ENCODE data around the gene LDHA. TPM values are rescaled to one million over a fixed set of nuclear protein-coding genes. Genes with fewer than 3 reads are reported as not detected.
A peak's percentile ranks its signal among the peaks of the same experiment; 100 is the strongest.

The LDHA gene
- polyA plus RNA-seq, 1 donor (not counting 4 experiments of a cell fraction or from before 2014, with no cell fraction given): 3,668 TPM

DNA sequence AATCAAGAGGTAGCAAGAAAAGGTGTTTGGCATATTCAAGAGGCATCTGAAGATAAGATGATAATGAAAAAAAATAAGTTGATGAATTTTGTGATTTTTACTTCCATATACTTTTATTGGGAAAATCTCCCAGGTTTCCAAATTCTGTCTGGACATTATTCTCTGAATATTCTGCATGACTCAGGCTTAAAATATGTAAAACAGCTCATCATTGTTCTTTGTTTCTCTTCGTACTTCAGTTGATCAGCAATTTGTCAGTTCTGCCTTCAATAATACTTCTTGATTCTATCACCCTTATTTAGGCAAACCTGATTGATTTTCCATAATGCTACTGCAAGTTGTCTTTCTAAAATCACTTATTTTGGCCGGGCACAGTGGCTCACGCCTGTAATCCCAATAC, 41.8 kb upstream of the LDHA start:
- no peak overlapping the region for H2AFZ ChIP-seq (ENCODE audit: control insufficient read depth, low read length)
- dilution Hi-C loops (cut with MboI; ENCODE audit: extremely low pct_ligation_motif_present, low sequenced_read_pairs): no loop called here
- FAIRE-seq (peak; percentile 39), DNase-seq (ENCODE audit: low read depth, low spot score) (no peak)
- H3K79me2 ChIP-seq (ENCODE audit: control insufficient read depth, insufficient read depth, low read length): no peaks in the 10 kb centered on the region
- H3K9me3 ChIP-seq (ENCODE audit: control insufficient read depth, low read depth, low read length): no peaks in the 10 kb centered on the region
- no peaks in the 10 kb centered on the region for H3K9me1 ChIP-seq (ENCODE audit: control insufficient read depth, extremely low read depth, insufficient read depth, low read length)
- H3K9ac ChIP-seq (ENCODE audit: control insufficient read depth, extremely low read depth, insufficient read depth, low read length): no peak overlapping the region
- H3K4me3 ChIP-seq (ENCODE audit: control insufficient read depth in 2 of 3, extremely low read depth in 1 of 3, insufficient read depth in 2 of 3, low read depth in 1 of 3, low read length in 3 of 3): no peak overlapping the region
- H3K27ac ChIP-seq (ENCODE audit: control insufficient read depth, insufficient read depth, low read length): no peak overlapping the region
- no peaks in the 10 kb centered on the region for H3K27me3 ChIP-seq (ENCODE audit: control insufficient read depth, extremely low read depth, insufficient read depth, low read length)
- H4K20me1 ChIP-seq (ENCODE audit: control insufficient read depth, extremely low read depth, insufficient read depth, low read length): no peaks in the 10 kb centered on the region
- peaks cover 15 to 19% of the 10 kb centered on the region in 2 experiments for H3K36me3 ChIP-seq (ENCODE audit: control insufficient read depth in 2 of 2, extremely low read depth in 1 of 2, insufficient read depth in 2 of 2, low read length in 2 of 2)
- peaks cover 16% of the 10 kb centered on the region for H3K4me1 ChIP-seq (ENCODE audit: control insufficient read depth, extremely low read depth, insufficient read depth, low read length)
- no peak for TF ChIP-seq EZH2 (IDR thresholded peaks at IDR 0.05; ENCODE audit: low read length)
- TF ChIP-seq, protein P1, sequence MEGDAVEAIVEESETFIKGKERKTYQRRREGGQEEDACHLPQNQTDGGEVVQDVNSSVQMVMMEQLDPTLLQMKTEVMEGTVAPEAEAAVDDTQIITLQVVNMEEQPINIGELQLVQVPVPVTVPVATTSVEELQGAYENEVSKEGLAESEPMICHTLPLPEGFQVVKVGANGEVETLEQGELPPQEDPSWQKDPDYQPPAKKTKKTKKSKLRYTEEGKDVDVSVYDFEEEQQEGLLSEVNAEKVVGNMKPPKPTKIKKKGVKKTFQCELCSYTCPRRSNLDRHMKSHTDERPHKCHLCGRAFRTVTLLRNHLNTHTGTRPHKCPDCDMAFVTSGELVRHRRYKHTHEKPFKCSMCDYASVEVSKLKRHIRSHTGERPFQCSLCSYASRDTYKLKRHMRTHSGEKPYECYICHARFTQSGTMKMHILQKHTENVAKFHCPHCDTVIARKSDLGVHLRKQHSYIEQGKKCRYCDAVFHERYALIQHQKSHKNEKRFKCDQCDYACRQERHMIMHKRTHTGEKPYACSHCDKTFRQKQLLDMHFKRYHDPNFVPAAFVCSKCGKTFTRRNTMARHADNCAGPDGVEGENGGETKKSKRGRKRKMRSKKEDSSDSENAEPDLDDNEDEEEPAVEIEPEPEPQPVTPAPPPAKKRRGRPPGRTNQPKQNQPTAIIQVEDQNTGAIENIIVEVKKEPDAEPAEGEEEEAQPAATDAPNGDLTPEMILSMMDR (optimal IDR thresholded peaks at IDR 0.05 in 1 of 3, IDR thresholded peaks at IDR 0.05 in 1 of 3, conservative IDR thresholded peaks at IDR 0.05 in 1 of 3; ENCODE audit: extremely low read depth in 1 of 3, insufficient read depth in 2 of 3, low read length in 3 of 3): no peak
- H3K4me2 ChIP-seq (ENCODE audit: control insufficient read depth, extremely low read depth, insufficient read depth, low read depth, low read length): no peak overlapping the region

DNA sequence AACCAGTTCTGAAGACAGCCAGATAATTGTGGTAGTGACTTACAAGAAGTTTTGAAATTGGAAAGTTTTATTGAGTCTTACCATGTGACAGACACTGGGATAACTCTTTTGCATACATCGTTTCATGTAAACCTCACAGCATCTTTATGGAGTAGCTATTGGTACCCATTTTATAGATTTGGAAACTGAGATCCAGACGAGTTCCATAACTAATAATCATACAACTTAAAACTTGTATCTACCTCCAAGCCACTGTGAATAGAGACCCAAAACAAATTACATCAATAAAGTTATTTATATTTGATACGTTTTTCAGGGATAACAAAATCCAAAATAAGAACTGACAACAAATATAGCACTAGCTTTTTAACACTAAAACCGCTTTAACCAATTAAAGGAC, 35.7 kb upstream of the LDHA start:
- no peaks in the 10 kb centered on the region for H3K27me3 ChIP-seq (ENCODE audit: control insufficient read depth, extremely low read depth, insufficient read depth, low read length)
- no peak for TF ChIP-seq EZH2 (IDR thresholded peaks at IDR 0.05; ENCODE audit: low read length)
- TF ChIP-seq, protein P1 (optimal IDR thresholded peaks at IDR 0.05 in 1 of 3, IDR thresholded peaks at IDR 0.05 in 1 of 3, conservative IDR thresholded peaks at IDR 0.05 in 1 of 3; ENCODE audit: extremely low read depth in 1 of 3, insufficient read depth in 2 of 3, low read length in 3 of 3): no peak
- H3K27ac ChIP-seq (ENCODE audit: control insufficient read depth, insufficient read depth, low read length): no peak overlapping the region
- dilution Hi-C loops (cut with MboI; ENCODE audit: extremely low pct_ligation_motif_present, low sequenced_read_pairs): no loop called here
- H3K4me1 ChIP-seq (ENCODE audit: control insufficient read depth, extremely low read depth, insufficient read depth, low read length): no peaks in the 10 kb centered on the region
- no peak overlapping the region for H3K4me3 ChIP-seq (ENCODE audit: control insufficient read depth in 2 of 3, extremely low read depth in 1 of 3, insufficient read depth in 2 of 3, low read depth in 1 of 3, low read length in 3 of 3)
- no peak overlapping the region for H3K9ac ChIP-seq (ENCODE audit: control insufficient read depth, extremely low read depth, insufficient read depth, low read length)
- H3K79me2 ChIP-seq (ENCODE audit: control insufficient read depth, insufficient read depth, low read length): no peaks in the 10 kb centered on the region
- no peak for DNase-seq (ENCODE audit: low read depth, low spot score)
- H3K36me3 ChIP-seq (ENCODE audit: control insufficient read depth in 2 of 2, extremely low read depth in 1 of 2, insufficient read depth in 2 of 2, low read length in 2 of 2): peaks cover 19 to 47% of the 10 kb centered on the region in 2 experiments
- FAIRE-seq: no peak
- H2AFZ ChIP-seq (ENCODE audit: control insufficient read depth, low read length): no peak overlapping the region
- H4K20me1 ChIP-seq (ENCODE audit: control insufficient read depth, extremely low read depth, insufficient read depth, low read length): no peaks in the 10 kb centered on the region
- H3K9me3 ChIP-seq (ENCODE audit: control insufficient read depth, low read depth, low read length): no peaks in the 10 kb centered on the region
- no peak overlapping the region for H3K4me2 ChIP-seq (ENCODE audit: control insufficient read depth, extremely low read depth, insufficient read depth, low read depth, low read length)
- H3K9me1 ChIP-seq (ENCODE audit: control insufficient read depth, extremely low read depth, insufficient read depth, low read length): no peaks in the 10 kb centered on the region

Measured in keratinocyte (primary cell).